ENCODE measurements around the gene ZDHHC4. TPM values are rescaled to one million over a fixed set of nuclear protein-coding genes. Genes with fewer than 3 reads are reported as not detected.

Gene ZDHHC4
- total and polyA plus RNA-seq, 2 of the 13 experiments (the other 11 are each of a cell fraction or from before 2014, with no cell fraction given) = 83.2 to 188 TPM

DNA sequence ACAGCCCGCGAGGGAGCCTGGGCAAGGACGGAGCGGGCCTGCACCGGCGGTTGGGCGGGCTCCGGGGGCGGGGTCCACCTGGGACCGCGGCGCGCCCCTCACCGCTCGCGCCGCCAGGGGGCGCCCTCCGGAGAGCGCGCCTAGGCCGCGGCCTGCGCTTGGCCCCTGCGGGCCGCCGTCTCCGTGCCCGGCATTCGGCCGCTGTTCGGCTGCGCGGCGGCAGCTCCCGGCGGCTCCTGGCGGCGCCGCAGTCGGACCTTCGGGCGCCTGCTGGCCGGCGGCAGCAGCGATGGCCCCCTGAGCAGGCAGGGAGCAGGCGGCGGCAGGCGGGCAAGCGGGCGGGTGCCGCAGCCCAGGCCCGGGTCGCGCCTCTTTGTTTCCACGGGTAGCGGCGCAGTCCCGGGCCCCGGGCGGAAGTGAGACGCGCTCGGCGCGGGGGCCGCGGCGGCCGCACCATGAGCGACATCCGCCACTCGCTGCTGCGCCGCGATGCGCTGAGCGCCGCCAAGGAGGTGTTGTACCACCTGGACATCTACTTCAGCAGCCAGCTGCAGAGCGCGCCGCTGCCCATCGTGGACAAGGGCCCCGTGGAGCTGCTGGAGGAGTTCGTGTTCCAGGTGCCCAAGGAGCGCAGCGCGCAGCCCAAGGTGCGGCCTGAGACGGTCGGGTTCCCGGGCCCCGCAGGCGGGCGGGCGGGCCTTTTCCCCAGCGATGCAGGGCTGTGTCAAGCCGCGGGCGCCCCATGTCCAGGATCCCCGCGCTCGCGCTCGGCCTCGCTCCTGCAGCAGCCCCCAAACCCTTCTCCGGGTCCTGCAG is 12.8 kb downstream of the ZDHHC4 start, which contains the start of gene INTS15 (continued):
- TF ChIP-seq ZNF607 (CRISPR knock-in tag; IDR thresholded peaks at IDR 0.05; ENCODE audit: borderline replicate concordance) (no peak), HNRNPUL1 (IDR thresholded peaks at IDR 0.05; ENCODE audit: low read depth, low read length) (no peak), NBN (conservative IDR thresholded peaks at IDR 0.05) (no peak), NKX3-1 (CRISPR knock-in tag; IDR thresholded peaks at IDR 0.05) (no peak), ERF (CRISPR knock-in tag; IDR thresholded peaks at IDR 0.05) (peak; percentile 23; the same call in 1 of the 2 replicates), ZNF446 (CRISPR knock-in tag; IDR thresholded peaks at IDR 0.05) (no peak), ZBTB38 (CRISPR knock-in tag; IDR thresholded peaks at IDR 0.05) (no peak; the same call in 1 of the 2 replicates), EEA1 (CRISPR knock-in tag; IDR thresholded peaks at IDR 0.05; ENCODE audit: borderline replicate concordance) (no peak), RBFOX2 (IDR thresholded peaks at IDR 0.05; ENCODE audit: low read depth, low read length) (peak; percentile 90), NFKB2 (CRISPR knock-in tag; IDR thresholded peaks at IDR 0.05; ENCODE audit: borderline replicate concordance) (no peak; the same call in 1 of the 2 replicates), UBTF (CRISPR knock-in tag; IDR thresholded peaks at IDR 0.05) (peak; percentile 93), MTA3 (CRISPR knock-in tag; IDR thresholded peaks at IDR 0.05) (no peak), JUND (CRISPR knock-in tag; IDR thresholded peaks at IDR 0.05) (no peak), GATA4 (IDR thresholded peaks at IDR 0.05; ENCODE audit: borderline replicate concordance, low read depth) (no peak), ISX (CRISPR knock-in tag; conservative IDR thresholded peaks at IDR 0.05) (no peak), PRPF4 (IDR thresholded peaks at IDR 0.05; ENCODE audit: low read depth, low read length, poor library complexity, severe bottlenecking) (no peak), NFYB (CRISPR knock-in tag; IDR thresholded peaks at IDR 0.05) (no peak)
- TF ChIP-seq, protein P1, sequence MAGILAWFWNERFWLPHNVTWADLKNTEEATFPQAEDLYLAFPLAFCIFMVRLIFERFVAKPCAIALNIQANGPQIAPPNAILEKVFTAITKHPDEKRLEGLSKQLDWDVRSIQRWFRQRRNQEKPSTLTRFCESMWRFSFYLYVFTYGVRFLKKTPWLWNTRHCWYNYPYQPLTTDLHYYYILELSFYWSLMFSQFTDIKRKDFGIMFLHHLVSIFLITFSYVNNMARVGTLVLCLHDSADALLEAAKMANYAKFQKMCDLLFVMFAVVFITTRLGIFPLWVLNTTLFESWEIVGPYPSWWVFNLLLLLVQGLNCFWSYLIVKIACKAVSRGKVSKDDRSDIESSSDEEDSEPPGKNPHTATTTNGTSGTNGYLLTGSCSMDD (CRISPR knock-in tag; IDR thresholded peaks at IDR 0.05) = no peak
- TF ChIP-seq, protein P2, sequence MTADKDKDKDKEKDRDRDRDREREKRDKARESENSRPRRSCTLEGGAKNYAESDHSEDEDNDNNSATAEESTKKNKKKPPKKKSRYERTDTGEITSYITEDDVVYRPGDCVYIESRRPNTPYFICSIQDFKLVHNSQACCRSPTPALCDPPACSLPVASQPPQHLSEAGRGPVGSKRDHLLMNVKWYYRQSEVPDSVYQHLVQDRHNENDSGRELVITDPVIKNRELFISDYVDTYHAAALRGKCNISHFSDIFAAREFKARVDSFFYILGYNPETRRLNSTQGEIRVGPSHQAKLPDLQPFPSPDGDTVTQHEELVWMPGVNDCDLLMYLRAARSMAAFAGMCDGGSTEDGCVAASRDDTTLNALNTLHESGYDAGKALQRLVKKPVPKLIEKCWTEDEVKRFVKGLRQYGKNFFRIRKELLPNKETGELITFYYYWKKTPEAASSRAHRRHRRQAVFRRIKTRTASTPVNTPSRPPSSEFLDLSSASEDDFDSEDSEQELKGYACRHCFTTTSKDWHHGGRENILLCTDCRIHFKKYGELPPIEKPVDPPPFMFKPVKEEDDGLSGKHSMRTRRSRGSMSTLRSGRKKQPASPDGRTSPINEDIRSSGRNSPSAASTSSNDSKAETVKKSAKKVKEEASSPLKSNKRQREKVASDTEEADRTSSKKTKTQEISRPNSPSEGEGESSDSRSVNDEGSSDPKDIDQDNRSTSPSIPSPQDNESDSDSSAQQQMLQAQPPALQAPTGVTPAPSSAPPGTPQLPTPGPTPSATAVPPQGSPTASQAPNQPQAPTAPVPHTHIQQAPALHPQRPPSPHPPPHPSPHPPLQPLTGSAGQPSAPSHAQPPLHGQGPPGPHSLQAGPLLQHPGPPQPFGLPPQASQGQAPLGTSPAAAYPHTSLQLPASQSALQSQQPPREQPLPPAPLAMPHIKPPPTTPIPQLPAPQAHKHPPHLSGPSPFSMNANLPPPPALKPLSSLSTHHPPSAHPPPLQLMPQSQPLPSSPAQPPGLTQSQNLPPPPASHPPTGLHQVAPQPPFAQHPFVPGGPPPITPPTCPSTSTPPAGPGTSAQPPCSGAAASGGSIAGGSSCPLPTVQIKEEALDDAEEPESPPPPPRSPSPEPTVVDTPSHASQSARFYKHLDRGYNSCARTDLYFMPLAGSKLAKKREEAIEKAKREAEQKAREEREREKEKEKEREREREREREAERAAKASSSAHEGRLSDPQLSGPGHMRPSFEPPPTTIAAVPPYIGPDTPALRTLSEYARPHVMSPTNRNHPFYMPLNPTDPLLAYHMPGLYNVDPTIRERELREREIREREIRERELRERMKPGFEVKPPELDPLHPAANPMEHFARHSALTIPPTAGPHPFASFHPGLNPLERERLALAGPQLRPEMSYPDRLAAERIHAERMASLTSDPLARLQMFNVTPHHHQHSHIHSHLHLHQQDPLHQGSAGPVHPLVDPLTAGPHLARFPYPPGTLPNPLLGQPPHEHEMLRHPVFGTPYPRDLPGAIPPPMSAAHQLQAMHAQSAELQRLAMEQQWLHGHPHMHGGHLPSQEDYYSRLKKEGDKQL (CRISPR knock-in tag; IDR thresholded peaks at IDR 0.05; ENCODE audit: low read depth) = no peak
- TF ChIP-seq, protein P3, sequence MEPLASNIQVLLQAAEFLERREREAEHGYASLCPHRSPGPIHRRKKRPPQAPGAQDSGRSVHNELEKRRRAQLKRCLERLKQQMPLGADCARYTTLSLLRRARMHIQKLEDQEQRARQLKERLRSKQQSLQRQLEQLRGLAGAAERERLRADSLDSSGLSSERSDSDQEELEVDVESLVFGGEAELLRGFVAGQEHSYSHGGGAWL (CRISPR knock-in tag; IDR thresholded peaks at IDR 0.05) = no peak
